ENCODE measurements around the gene C4orf33.

- TF ChIP-seq, protein P1, sequence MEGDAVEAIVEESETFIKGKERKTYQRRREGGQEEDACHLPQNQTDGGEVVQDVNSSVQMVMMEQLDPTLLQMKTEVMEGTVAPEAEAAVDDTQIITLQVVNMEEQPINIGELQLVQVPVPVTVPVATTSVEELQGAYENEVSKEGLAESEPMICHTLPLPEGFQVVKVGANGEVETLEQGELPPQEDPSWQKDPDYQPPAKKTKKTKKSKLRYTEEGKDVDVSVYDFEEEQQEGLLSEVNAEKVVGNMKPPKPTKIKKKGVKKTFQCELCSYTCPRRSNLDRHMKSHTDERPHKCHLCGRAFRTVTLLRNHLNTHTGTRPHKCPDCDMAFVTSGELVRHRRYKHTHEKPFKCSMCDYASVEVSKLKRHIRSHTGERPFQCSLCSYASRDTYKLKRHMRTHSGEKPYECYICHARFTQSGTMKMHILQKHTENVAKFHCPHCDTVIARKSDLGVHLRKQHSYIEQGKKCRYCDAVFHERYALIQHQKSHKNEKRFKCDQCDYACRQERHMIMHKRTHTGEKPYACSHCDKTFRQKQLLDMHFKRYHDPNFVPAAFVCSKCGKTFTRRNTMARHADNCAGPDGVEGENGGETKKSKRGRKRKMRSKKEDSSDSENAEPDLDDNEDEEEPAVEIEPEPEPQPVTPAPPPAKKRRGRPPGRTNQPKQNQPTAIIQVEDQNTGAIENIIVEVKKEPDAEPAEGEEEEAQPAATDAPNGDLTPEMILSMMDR (tag by site-specific recombination; IDR thresholded peaks at IDR 0.05), result no peak
- TF ChIP-seq HOXD13 (CRISPR knock-in tag; IDR thresholded peaks at IDR 0.05; ENCODE audit: borderline replicate concordance), result no peak
- TF ChIP-seq, protein P2, sequence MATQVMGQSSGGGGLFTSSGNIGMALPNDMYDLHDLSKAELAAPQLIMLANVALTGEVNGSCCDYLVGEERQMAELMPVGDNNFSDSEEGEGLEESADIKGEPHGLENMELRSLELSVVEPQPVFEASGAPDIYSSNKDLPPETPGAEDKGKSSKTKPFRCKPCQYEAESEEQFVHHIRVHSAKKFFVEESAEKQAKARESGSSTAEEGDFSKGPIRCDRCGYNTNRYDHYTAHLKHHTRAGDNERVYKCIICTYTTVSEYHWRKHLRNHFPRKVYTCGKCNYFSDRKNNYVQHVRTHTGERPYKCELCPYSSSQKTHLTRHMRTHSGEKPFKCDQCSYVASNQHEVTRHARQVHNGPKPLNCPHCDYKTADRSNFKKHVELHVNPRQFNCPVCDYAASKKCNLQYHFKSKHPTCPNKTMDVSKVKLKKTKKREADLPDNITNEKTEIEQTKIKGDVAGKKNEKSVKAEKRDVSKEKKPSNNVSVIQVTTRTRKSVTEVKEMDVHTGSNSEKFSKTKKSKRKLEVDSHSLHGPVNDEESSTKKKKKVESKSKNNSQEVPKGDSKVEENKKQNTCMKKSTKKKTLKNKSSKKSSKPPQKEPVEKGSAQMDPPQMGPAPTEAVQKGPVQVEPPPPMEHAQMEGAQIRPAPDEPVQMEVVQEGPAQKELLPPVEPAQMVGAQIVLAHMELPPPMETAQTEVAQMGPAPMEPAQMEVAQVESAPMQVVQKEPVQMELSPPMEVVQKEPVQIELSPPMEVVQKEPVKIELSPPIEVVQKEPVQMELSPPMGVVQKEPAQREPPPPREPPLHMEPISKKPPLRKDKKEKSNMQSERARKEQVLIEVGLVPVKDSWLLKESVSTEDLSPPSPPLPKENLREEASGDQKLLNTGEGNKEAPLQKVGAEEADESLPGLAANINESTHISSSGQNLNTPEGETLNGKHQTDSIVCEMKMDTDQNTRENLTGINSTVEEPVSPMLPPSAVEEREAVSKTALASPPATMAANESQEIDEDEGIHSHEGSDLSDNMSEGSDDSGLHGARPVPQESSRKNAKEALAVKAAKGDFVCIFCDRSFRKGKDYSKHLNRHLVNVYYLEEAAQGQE (tag by site-specific recombination; IDR thresholded peaks at IDR 0.05), result peak; percentile 66
These were observed 43.0 kb downstream of the C4orf33 start for GRCh38 chr4:129138810-129139496.
